ENCODE measurements around the gene RNASEH1. TPM values are rescaled to one million over a fixed set of nuclear protein-coding genes. Genes with fewer than 3 reads are reported as not detected.
"Not testable (repeated sequence)": the region's sequence is repeated elsewhere in the genome, so short reads cannot be mapped to it uniquely, and the experiment has no call there.

Gene RNASEH1
- total RNA-seq, 1 experiment from 2014 or later: 48.3 TPM

GRCh38 chr2:3500326-3500899, 57.7 kb downstream of the RNASEH1 start:
- CTCF ChIA-PET: no interaction called here
- POLR2A ChIA-PET (ENCODE audit: low non-redundant PET): no interaction called here
- Histone ChIP-seq H3K9me3 (ENCODE audit: low read depth, low read length, poor library complexity, severe bottlenecking) (no peaks in the 10 kb centered on the region), H3K27ac (ENCODE audit: low read depth, low read length, poor library complexity, severe bottlenecking) (no peak overlapping the region), H3K4me1 (ENCODE audit: insufficient read depth, low read length, poor library complexity, severe bottlenecking) (no peaks in the 10 kb centered on the region), H3K36me3 (ENCODE audit: insufficient read depth, low read length, poor library complexity, severe bottlenecking) (peaks cover 3% of the 10 kb centered on the region), H3K4me3 (ENCODE audit: low read depth, low read length, poor library complexity, severe bottlenecking) (no peak overlapping the region), H3K27me3 (replicated peaks; ENCODE audit: insufficient read depth, low read depth, low read length, poor library complexity) (no peaks in the 10 kb centered on the region)
- no peak for DNase-seq (ENCODE audit: low spot score)
- intact Hi-C loops (cut with micrococcal nuclease; ENCODE audit: unreplicated experiment): no loop called here
- no peak for TF ChIP-seq CTCF (conservative IDR thresholded peaks at IDR 0.05; ENCODE audit: low read depth, low read length)
- no peak for TF ChIP-seq EZH2 (IDR thresholded peaks at IDR 0.05; ENCODE audit: borderline replicate concordance, low read depth, low read length, poor library complexity, severe bottlenecking)
- no TSS peak for BruUV-seq (replicated peaks)

GRCh38 chr2:3498783-3499394, 59.2 kb downstream of the RNASEH1 start:
- Histone ChIP-seq H3K36me3 (ENCODE audit: insufficient read depth, low read length, poor library complexity, severe bottlenecking) (peaks cover 3% of the 10 kb centered on the region), H3K27ac (ENCODE audit: low read depth, low read length, poor library complexity, severe bottlenecking) (no peak overlapping the region), H3K27me3 (replicated peaks; ENCODE audit: insufficient read depth, low read depth, low read length, poor library complexity) (no peaks in the 10 kb centered on the region), H3K4me1 (ENCODE audit: insufficient read depth, low read length, poor library complexity, severe bottlenecking) (no peaks in the 10 kb centered on the region), H3K9me3 (ENCODE audit: low read depth, low read length, poor library complexity, severe bottlenecking) (no peaks in the 10 kb centered on the region), H3K4me3 (ENCODE audit: low read depth, low read length, poor library complexity, severe bottlenecking) (no peak overlapping the region)
- intact Hi-C loops (cut with micrococcal nuclease; ENCODE audit: unreplicated experiment): no loop called here
- BruUV-seq (replicated peaks): no TSS peak
- POLR2A ChIA-PET (ENCODE audit: low non-redundant PET): no interaction called here
- CTCF ChIA-PET: no interaction called here
- TF ChIP-seq CTCF (conservative IDR thresholded peaks at IDR 0.05; ENCODE audit: low read depth, low read length): no peak
- TF ChIP-seq EZH2 (IDR thresholded peaks at IDR 0.05; ENCODE audit: borderline replicate concordance, low read depth, low read length, poor library complexity, severe bottlenecking): no peak
- no peak for DNase-seq (ENCODE audit: low spot score)

- POLR2A ChIA-PET (ENCODE audit: low non-redundant PET); intact Hi-C loops (cut with micrococcal nuclease; ENCODE audit: unreplicated experiment); H3K9me3 ChIP-seq (ENCODE audit: low read depth, low read length, poor library complexity, severe bottlenecking); H3K4me1 ChIP-seq (ENCODE audit: insufficient read depth, low read length, poor library complexity, severe bottlenecking); H3K36me3 ChIP-seq (ENCODE audit: insufficient read depth, low read length, poor library complexity, severe bottlenecking); CTCF ChIA-PET; H3K27me3 ChIP-seq (replicated peaks; ENCODE audit: insufficient read depth, low read depth, low read length, poor library complexity); DNase-seq (ENCODE audit: low spot score); H3K4me3 ChIP-seq (ENCODE audit: low read depth, low read length, poor library complexity, severe bottlenecking); BruUV-seq (replicated peaks); H3K27ac ChIP-seq (ENCODE audit: low read depth, low read length, poor library complexity, severe bottlenecking): not testable (repeated sequence)
These were observed 61.4 kb downstream of the RNASEH1 start for GRCh38 chr2:3496708-3497080.

Other genes with a start within 250 kb of the RNASEH1 start
- 37.0 and 41.7 TPM in 2 replicates for gene EIPR1, start 180.5 kb downstream of the RNASEH1 start, total RNA-seq (2021)
- gene TRAPPC12, start 178.6 kb downstream of the RNASEH1 start, total RNA-seq (2021): 91.1 and 94.4 TPM in 2 replicates
- 52.4 and 68.3 TPM in 2 replicates for gene ADI1, start 38.8 kb downstream of the RNASEH1 start, total RNA-seq (2021)
- gene RPS7, start 16.9 kb upstream of the RNASEH1 start, total RNA-seq (2021): 1,383 and 1,475 TPM in 2 replicates
- 0.63 and 0.77 TPM in 2 replicates for gene COLEC11, start 36.8 kb upstream of the RNASEH1 start, total RNA-seq (2021)
- gene ALLC, start 99.9 kb upstream of the RNASEH1 start, total RNA-seq (2021): not detected in 2 replicates
- gene DCDC2C, start 145.2 kb upstream of the RNASEH1 start, total RNA-seq (2021): 0.43 and 0.81 TPM in 2 replicates